GM21423 (cell line): Measurements from ENCODE around the gene PCDH1.
"Not testable (repeated sequence)": the region's sequence is repeated elsewhere in the genome, so short reads cannot be mapped to it uniquely, and the experiment has no call there.

Source experiments
- ATAC-seq: cut with Tn5 transposase; IDR thresholded peaks from one replicate; pipeline ENCODE4 v1.9.1; 2021; ENCODE audit warnings: mild to moderate bottlenecking, moderate library complexity; ENCODE audit not compliant: unreplicated experiment

The PCDH1 gene

DNA sequence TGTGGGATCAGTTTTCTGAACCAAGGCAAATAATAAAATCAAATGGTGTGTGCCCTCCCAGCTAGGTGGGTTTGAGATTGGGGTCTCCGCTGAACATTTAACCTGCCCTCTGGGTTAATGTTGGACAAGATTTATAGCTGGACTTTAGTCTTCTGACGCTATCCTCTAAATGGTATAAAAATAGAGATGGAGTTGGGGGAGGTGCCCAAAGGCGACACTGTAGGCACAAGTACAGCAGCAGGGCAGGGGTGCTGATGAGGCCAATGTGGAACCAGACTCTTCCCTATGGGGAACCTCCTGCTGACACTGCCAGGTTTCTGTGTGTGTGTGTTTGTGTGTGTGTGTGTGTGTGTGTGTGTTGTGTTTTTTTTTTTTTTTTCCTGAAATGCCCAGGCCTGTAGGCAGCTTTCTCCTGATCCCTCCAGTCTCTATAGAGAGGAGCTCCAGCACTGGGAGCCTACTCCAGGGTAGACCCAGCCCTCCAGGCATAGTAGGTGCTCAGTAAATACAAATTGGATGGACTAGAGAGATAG is 37.9 kb downstream of the PCDH1 start:
- no peak for ATAC-seq

DNA sequence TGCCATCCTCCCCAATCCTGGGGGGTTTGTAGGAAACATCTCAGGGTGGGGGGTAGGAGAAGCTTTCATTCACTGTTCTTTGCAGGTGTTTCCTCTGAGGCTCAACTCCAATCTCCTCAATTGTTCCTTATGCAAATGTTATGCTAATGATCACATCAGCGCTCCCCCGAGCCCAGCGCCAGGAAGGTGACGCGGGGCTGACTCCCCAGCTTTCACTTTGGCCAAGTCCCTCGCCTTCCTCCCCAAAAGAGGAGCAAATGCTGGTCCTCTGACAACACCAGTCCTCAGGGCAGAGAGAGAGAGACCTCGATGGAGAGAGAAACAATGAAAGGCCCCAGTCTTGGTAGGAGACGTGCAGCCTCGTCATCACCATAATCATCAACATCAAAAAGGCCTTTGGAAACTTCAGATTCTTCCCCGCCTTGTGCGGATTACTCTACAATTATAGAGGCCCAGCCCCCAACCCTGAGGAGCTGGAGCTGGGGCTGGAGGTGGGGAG is 39.1 kb downstream of the PCDH1 start:
- no peak for ATAC-seq

DNA sequence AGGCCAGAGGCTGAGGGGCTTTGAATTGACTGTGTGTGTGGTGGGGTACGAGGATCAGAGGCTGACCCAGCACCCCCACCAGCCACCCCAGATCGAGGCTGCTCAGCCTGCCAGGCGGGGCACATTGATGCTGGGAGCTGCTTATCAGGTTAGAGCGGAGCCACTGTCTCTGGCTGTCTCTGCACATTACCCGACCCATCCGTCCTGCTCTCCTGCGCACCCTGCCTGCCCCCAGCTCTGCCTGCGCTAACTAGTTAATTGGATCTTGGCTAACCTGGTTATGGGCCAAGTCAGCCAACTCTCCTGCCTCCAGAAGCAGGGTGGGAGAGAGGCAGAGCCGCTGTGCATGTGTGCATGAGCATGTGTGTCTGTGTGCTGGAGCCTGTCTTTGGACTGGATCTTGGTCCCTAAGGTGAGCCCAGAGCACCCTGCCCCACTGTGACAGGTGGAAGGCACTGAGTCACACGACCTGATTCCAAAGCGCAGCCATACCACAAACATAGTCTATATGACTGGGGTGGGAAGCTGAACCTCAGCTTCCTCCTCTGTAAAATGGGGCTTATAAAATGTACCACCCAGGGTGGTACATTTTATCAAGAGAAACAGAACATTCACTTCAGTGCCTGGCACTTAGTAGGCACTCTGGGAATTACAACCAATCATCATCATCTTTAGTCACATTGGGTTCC is 39.7 kb downstream of the PCDH1 start:
- no peak for ATAC-seq

DNA sequence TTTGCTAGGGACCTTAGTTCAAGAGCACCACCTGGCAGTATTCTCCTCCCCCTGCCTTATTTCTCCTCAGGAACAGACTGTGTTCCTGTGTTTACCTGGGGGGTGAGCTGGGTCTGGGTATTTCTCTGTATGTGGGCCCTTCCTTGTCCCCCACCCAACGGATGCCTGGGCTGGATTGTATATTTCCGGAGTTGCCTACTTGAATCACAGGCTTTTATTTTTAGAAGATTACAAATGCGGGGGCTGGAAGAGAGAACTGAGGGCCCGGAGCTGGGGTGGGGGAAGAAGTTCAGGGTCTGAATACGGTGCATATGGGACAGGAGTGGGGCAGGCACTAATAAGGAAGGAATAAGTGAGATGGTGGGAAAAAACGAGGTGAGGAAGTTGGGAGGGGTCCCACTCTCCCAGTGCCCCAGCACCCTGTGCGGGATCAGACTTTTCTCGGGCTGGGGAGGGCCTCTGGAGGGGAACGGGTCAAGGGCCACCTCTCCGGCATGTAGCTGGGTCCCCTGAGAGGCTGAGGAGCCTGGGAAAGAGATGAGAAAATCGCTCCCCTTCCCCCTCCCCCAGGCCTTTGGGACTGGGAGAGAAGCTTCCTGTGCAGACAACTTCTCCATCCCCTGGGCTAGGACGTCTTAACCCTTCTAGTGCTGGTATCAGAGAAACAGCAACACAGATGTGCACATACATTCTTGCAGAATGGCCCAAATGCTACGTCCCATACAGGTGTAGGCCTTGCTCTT is 42.1 kb downstream of the PCDH1 start:
- ATAC-seq: no peak

DNA sequence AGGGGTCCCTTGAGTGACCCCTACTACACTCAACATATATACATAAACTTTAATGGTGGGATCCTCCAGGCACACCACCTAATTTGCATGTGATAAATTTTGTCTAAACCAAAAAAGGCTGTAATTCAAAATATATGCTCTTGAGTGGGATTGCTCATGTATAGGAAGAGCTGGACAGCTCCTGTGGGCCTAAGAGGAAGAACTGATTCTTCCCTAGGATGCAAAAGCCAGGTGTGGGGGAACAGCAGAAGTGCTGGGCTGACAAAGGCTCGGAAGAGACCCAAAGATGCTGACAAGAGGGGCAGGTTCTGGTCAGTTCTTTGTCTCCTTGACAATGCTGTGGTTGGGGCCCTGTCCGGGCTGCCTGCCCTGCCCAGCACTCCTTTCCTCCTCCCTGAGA is 43.9 kb downstream of the PCDH1 start:
- no peak for ATAC-seq

DNA sequence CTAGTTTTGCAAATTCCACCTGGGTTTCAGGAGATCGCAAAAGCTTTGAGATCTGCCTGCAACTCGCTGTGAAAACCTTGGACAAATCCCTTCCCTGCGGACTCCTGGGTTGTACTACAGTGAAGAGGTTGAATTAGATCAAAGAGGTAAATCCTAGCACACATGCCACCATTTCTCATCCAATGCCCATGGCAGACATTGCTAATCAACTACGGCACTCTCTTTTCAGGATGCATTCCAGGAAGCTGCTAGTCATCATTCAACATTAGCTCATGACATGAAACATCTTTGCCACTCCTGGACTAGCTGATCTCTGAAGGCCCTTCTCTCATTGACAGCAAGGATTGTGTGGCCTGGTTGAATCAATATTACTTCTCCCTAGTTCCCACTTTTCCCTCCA is 46.1 kb downstream of the PCDH1 start:
- no peak for ATAC-seq

DNA sequence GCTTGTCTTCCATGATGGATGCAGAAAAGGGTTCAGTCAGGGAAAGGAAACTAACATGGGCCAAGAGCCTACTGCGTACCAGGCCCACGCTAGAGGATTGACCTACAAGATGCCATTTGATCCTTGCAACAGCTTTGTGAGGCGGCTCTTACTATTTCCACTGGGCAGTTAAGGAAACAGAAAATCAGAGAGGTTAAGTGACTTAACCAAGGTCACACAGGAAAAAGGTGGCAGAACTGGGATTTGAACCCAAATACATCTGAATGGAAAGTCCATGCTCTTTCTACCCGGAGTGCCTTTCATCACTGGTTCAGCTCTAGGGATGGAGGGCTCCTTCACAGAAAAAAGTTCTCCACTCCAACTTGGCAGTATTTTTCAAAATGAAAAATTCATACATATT is 50.0 kb downstream of the PCDH1 start:
- ATAC-seq: no peak

DNA sequence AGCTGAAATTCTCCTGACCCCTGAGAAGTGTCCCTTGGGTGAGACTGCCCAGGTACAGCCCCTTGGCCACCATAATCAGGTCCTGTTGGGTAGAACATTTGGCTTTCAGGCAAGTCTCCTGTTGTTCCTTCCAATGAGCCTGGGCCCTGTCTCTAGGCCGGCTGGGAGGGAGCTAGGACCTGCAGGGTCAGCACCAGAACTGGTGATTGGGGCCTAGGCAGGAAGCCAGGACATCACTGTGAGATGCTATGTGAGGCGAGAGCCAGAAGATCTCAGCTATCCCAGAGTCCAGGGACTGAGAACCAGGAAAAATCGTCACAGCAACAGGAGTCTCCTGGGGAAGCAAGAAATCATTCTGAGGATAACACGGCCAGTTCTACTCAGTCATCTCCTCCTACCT is 51.5 kb downstream of the PCDH1 start:
- ATAC-seq: no peak

DNA sequence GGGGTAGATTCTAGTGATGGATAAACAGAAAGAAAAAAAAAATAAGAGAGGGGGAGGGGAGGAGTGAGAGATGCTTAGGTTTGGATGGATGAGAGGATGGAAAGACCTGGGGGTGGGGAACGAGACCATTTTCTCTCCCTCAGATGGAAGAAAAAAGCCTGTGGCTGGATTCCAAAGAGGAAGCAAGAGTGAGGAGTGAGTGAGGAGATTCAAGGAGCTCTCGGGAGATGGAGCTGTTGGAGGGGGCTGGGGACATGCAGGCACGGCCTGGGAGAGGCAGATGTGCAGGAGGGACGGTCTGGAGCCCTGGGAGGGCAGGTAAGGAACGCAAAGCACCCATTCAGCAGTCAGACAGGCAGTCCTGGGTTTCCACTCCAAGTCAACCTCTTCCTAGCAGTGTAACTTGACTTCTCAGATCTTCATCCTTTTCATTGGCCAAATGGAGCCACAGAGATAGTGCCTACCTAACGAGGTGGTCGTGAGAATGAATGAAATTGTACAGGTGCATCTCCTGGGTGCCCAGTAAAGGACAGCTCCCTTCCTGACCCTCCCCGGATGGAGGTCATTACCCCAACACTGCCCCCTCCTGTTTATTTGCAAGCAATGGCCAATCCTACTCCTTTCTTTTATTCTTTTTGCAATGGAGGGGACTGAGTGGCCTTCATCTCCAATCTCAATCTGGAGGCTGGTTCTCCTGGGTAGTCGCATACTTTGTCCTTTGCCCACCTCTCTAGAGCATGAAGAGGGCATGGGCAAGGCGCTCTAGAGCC is 52.2 kb downstream of the PCDH1 start:
- ATAC-seq: no peak

DNA sequence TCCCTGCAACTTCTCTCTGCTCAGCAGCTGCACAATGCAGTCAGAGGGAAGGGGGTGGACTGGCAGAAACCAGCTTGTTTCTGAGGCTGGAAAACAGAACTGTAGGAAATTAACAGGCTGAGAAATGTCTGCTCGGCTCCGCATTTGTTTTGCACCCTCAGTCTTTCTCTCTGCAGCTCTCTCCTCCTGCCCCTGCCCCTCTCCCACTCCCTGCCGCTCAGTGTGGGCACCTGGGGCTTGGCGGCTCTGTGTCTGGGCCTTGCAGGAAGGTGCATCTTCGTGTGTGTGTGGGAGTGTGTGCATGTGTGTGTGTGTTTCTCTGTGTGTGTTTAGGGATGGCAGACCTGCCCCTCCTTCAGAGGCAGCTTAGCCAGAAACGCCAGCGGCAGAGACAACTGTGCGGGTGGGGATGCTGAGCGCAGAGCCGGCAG is 53.0 kb downstream of the PCDH1 start:
- ATAC-seq: no peak

DNA sequence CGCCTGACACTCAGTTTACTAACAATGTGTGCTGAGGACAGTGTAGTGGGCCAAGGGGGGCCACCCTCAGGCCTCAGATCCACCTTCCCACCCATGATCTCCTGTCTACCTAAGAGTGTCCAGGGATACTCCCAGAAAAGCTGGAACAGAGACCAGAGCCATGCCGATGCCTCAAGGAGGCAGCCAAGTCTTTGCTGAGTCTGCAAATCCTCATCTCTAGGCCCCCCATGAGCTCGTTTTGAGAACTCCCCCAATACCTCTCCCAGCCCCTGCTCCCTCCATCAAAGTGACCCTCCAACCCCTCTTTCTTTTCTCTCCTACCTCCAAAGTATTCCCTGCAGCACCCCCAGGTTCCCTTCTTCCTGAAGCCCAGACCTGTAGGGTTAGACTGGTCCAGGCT is 53.5 kb downstream of the PCDH1 start:
- ATAC-seq: no peak

DNA sequence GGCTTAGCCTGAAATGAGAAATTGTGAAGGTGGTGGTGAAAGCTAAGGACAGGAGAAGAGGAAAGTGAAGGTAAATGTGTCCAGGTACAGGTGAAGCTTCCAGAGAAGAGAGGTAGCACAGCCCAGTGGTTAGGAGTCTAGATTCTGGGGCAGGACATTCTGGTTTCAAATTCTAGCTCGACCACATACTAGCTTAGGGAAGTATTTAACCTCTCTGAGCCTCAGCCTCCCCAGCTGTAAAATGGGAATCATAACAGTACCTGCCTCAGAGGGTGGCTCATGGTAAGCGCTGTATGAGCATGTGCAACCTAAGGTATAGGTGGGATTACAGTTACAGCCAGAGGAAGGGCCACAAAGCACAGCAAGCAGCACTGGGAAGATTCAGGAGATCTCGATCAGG is 55.2 kb downstream of the PCDH1 start:
- no peak for ATAC-seq

DNA sequence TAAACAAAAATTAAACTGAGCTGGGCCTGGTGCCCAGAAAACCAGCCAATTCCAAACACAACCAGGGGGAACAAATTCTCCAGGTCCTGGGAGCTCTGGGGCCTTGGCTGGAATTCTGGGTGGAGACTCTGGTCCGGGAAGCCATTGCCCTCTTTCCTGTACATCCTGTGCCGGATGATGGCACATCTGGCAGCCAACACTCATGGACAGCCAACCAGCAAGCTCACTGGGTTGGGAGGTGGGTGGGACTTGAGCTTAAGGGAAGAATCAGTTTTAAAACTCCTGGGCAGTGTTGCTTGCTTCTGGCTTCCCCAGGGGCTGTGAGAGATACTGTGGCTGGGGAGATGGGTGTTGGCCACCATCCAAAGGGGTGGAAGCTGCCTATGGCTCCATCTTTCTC is 56.1 kb downstream of the PCDH1 start:
- ATAC-seq: no peak

DNA sequence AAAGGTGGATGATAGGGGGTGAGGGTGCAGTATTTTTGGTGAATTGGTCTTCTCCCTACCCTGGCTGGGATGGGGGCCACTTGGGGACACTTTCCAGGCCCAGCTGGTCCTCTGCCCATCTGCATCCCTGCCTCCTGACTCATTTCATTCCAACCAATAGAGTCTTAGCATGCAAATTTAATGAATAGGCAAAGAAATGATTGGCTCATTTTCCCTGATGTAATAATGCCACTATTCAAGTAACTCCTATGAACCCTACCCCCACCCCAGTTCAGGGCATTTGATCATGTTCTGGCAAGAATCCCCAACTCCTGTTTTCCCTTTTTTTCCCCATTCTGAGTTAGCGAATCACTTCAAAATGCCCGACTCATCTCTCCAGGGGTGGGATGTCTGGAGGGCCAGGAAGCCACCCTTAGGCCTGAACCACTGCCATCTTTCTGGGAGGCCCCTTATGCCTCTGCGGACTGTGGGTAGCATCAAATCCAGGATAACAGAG is 56.7 kb downstream of the PCDH1 start:
- ATAC-seq: no peak

DNA sequence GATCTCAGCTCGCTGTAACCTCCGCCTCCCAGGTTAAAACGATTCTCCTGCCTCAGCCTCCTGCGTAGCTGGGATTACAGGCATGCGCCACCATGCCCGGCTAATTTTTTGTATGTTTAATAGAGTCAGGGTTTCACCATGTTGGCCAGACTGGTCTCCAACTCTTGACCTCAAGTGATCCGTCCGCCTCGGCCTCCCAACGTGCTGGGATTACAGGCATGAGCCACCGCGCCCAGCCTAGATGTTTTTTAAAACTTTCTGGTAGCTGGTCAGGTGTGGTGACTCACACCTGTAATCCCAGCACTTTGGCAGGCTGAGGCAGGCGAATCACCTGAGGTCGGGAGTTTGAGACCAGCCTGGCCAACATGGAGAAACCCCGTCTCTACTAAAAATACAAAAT is 57.5 kb downstream of the PCDH1 start:
- ATAC-seq: not testable (repeated sequence)

DNA sequence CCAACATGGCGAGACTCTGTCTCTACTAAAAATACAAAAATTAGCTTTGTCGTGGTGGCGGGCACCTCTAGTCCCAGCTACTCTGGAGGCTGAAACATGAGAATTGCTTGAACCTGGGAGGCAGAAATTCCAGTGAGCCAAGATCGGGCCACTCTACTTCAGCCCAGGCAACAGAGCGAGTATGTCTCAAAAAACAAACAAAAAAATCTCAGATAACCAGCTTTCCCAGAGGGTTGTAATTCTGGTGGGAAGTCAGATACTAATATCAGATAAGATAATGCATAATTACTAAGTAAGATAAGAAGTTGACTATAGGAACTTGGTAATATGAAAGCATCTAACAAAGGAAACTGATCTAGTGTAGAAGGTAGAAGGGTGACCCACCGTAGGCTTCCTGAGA is 60.6 kb downstream of the PCDH1 start:
- no peak for ATAC-seq

DNA sequence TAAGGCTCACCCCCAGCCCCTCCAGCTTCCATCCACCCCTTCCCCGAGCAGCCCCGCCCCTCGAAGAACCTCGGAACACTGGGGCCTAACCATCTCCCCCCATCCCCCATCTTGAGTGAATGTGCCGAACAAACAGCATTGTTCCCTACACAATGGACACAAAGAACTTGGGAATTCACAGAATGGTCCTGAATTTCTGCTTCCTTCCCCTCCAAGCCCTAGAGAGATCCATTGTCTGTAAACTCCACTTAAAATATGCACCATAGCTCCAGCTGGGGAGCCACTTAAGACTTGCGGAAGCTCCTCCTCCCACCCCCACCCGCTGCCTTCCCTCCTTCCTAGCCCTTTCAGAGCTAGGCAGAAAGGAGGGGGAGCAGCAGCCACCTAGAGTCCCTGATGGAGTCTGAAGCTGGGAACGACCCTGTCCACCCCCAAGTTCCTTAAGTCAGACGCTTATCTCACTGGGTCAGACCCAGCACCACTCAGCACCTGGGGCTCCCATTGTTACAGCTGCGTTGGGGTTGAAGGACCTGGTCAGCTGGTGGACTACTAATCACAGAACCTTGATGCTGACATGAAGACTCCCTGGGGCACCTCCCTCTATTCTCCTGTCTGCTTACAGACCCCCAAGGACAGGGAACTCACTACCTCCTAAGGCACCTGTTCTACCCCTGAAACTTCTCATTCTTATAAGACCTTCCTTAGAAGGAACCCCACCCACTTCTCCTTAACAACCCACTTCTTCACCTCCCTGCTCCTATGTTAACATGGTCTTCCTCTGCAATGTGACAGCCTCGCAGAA is 61.4 kb downstream of the PCDH1 start:
- ATAC-seq: no peak

DNA sequence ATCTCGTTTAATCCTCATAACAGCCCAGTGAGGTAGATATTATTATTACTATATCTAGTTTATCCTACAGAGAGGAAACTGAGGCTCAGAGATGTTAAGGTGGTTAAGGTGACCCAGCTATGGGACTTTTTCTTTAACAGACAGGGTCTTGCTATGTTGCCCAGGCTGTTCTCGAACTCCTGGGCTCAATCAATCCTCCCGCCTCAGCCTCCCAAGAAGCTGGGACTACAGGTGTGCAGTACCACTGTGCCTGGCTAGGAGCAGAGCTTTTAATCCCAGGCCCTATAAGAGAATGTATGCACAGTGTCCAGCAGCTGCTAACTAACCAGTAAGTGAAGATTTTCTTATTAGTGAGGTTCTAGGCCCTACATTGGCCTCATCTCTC is 62.4 kb downstream of the PCDH1 start:
- ATAC-seq: no peak

DNA sequence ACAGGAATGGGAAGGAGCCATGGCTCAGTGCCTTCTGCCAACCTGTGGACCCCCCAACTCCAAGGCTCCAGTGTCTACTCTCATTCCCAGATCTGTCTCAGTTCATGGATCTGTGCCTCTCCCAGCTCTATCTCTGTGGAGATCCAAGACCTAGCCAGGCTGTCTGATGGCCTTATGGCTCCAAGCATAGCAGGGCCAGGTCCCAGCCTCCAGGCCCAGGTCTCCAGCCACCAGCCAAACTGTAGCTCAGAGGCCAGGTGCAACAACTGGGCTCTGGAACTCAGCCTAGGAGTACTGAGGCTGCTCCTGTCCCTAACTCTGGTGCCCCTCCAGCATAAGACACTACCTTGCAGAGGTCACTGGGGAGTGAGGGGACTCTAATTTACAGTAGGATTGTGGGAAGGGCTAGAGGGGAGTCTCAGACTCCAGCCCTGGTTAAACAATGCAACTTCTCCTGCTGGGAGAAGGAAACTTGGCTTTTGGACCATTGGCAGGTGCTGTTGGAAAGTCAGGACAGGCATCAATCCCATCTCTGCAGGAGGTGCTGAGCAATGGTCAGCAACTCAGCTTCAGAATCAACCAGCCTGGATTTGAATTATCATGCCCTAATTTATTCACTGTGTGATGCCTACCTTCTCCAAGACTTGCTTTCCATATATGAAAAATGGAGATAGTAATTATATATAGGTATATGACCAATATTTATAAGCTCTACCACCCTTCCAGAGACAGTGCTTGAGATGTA is 63.0 kb downstream of the PCDH1 start:
- ATAC-seq: no peak
